Chondrocyte (in vitro differentiated cells): Measurements from ENCODE around the gene IL16. TPM values are rescaled to one million over a fixed set of nuclear protein-coding genes. Genes with fewer than 3 reads are reported as not detected.

Experiments
- DNase-seq: peaks from one replicate; pipeline ENCODE4 v3.0.0; 2021; ENCODE audit warnings: mixed read lengths, low spot score
- H3K27ac Mint-ChIP-seq: one replicate; pipeline ENCODE4 v1.8.0; 2021; ENCODE audit warnings: mild to moderate bottlenecking, moderate library complexity, mixed read lengths; ENCODE audit not compliant: unreplicated experiment
- H3K27me3 Mint-ChIP-seq: 2 replicates; pipeline ENCODE4 v1.8.0; 2021; ENCODE audit warnings: low read depth, mixed read lengths
- H3K36me3 Mint-ChIP-seq: 2 replicates; pipeline ENCODE4 v1.8.0; 2021; ENCODE audit warnings: low read depth, mixed read lengths
- H3K4me1 Mint-ChIP-seq: 2 replicates; pipeline ENCODE4 v1.8.0; 2021; ENCODE audit warnings: low read depth, mild to moderate bottlenecking, mixed read lengths
- H3K4me3 Mint-ChIP-seq: one replicate; pipeline ENCODE4 v1.8.0; 2021; ENCODE audit warnings: mild to moderate bottlenecking, moderate library complexity, mixed read lengths; ENCODE audit not compliant: unreplicated experiment
- H3K9me3 Mint-ChIP-seq: 2 replicates; pipeline ENCODE4 v1.8.0; 2021; ENCODE audit warnings: low read depth, mixed read lengths
- total RNA-seq: library from RNA; stranded (reverse); gene quantifications from 3 replicates; pipeline ENCODE4 v1.2.1, GENCODE V29; 2021
- TF ChIP-seq, protein P1 (sequence below): fragments of 200-600 bp; sonication (generic); IDR thresholded peaks from 2 replicates; pipeline ENCODE4 v1.5.0; 2021; ENCODE audit warnings: antibody characterized with exemption, mild to moderate bottlenecking, moderate library complexity

Gene IL16
- total RNA-seq, 1 donor from 2014 or later: 2.0 TPM

GRCh38 chr15:81265944-81266775, 69.5 kb downstream of the IL16 start:
- Mint-ChIP-seq H3K4me1 (peaks cover 17% of the 10 kb centered on the region), H3K27me3 (peaks cover 8% of the 10 kb centered on the region), H3K36me3 (peaks cover 2% of the 10 kb centered on the region), H3K4me3 (peak overlapping the region; percentile 24), H3K27ac (no peak overlapping the region), H3K9me3 (no peaks in the 10 kb centered on the region)
- no peak for DNase-seq
- TF ChIP-seq, protein P1, sequence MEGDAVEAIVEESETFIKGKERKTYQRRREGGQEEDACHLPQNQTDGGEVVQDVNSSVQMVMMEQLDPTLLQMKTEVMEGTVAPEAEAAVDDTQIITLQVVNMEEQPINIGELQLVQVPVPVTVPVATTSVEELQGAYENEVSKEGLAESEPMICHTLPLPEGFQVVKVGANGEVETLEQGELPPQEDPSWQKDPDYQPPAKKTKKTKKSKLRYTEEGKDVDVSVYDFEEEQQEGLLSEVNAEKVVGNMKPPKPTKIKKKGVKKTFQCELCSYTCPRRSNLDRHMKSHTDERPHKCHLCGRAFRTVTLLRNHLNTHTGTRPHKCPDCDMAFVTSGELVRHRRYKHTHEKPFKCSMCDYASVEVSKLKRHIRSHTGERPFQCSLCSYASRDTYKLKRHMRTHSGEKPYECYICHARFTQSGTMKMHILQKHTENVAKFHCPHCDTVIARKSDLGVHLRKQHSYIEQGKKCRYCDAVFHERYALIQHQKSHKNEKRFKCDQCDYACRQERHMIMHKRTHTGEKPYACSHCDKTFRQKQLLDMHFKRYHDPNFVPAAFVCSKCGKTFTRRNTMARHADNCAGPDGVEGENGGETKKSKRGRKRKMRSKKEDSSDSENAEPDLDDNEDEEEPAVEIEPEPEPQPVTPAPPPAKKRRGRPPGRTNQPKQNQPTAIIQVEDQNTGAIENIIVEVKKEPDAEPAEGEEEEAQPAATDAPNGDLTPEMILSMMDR: peak; percentile 77

- no peak for DNase-seq
- TF ChIP-seq, protein P1: no peak
- peaks cover 2% of the 10 kb centered on the region for H3K36me3 Mint-ChIP-seq
Observed at GRCh38 chr15:81268340-81268739, 71.7 kb downstream of the IL16 start.

GRCh38 chr15:81268881-81269601, 72.4 kb downstream of the IL16 start:
- no peak overlapping the region for H3K27ac Mint-ChIP-seq
- DNase-seq: no peak
- TF ChIP-seq, protein P1: no peak
- no peak overlapping the region for H3K4me3 Mint-ChIP-seq
- H3K9me3 Mint-ChIP-seq: no peaks in the 10 kb centered on the region
- peaks cover 8% of the 10 kb centered on the region for H3K27me3 Mint-ChIP-seq
- peaks cover 2% of the 10 kb centered on the region for H3K36me3 Mint-ChIP-seq
- peaks cover 17% of the 10 kb centered on the region for H3K4me1 Mint-ChIP-seq

More at GRCh38 chr15:81268340-81268739, 71.7 kb downstream of the IL16 start:
- H3K27ac Mint-ChIP-seq: no peak overlapping the region
- peaks cover 8% of the 10 kb centered on the region for H3K27me3 Mint-ChIP-seq
- H3K4me3 Mint-ChIP-seq: no peak overlapping the region
- H3K9me3 Mint-ChIP-seq: no peaks in the 10 kb centered on the region
- H3K4me1 Mint-ChIP-seq: peaks cover 17% of the 10 kb centered on the region

DNA sequence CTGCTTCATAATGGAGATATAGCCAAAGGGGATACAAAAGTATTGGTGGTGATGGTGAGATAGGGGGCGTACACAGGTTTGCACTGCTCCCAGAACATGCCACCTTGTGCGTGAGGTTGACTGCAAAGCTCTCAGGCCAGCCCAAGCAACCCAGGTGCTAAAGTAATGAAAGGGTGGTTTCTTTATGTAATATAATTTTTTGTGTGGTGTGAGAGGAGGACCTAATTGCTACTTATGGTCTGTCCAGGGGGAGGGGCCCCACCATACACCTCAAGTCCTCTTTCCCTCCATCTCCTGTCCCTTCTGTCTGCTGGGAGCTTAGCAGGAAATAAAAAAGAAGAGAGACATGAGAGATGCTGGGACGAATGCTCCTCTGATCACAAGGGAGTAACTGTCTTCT, 73.5 kb downstream of the IL16 start:
- Mint-ChIP-seq H3K27ac (no peak overlapping the region), H3K9me3 (no peaks in the 10 kb centered on the region), H3K4me1 (peaks cover 18% of the 10 kb centered on the region), H3K36me3 (no peaks in the 10 kb centered on the region), H3K4me3 (no peak overlapping the region), H3K27me3 (peaks cover 3% of the 10 kb centered on the region)
- TF ChIP-seq, protein P1: no peak
- no peak for DNase-seq

GRCh38 chr15:81270781-81271491, 74.3 kb downstream of the IL16 start:
- no peaks in the 10 kb centered on the region for H3K9me3 Mint-ChIP-seq
- H3K36me3 Mint-ChIP-seq: no peaks in the 10 kb centered on the region
- no peak for DNase-seq
- H3K4me1 Mint-ChIP-seq: peaks cover 14% of the 10 kb centered on the region
- peaks cover 3% of the 10 kb centered on the region for H3K27me3 Mint-ChIP-seq
- TF ChIP-seq, protein P1: no peak
- no peak overlapping the region for H3K4me3 Mint-ChIP-seq
- H3K27ac Mint-ChIP-seq: no peak overlapping the region
